ENCODE data around the gene MATN1. TPM values are rescaled to one million over a fixed set of nuclear protein-coding genes. Genes with fewer than 3 reads are reported as not detected.

Gene MATN1
- total RNA-seq, 1 experiment from 2014 or later = 0.12 TPM

- TF ChIP-seq MAX (IDR thresholded peaks at IDR 0.05) = peak; percentile 82
- peak; percentile 50 for TF ChIP-seq FOSL1 (IDR thresholded peaks at IDR 0.05; ENCODE audit: low read depth)
- no peak for TF ChIP-seq EZH2phosphoT487 (IDR thresholded peaks at IDR 0.05; ENCODE audit: borderline replicate concordance)
- H3K9me3 ChIP-seq (ENCODE audit: control insufficient read depth in 1 of 2, insufficient read depth in 1 of 2, low read depth in 1 of 2, low read length in 2 of 2) = no peaks in the 10 kb centered on the region
- intact Hi-C loops (cut with micrococcal nuclease) = loop anchor here (10.0 kb wide), 2 partner anchors 266 to 906 kb away; no protein-coding TSS in a partner anchor
- no peaks in the 10 kb centered on the region for H4K20me1 ChIP-seq (ENCODE audit: insufficient read depth)
- H3K4me3 ChIP-seq (replicated peaks in 1 of 2; ENCODE audit: low read depth in 1 of 2, low read length in 2 of 2) = no peak overlapping the region
- peak overlapping the region; percentile 68 for H2AFZ ChIP-seq (ENCODE audit: low read depth, low read length, poor library complexity, severe bottlenecking)
- no peaks in the 10 kb centered on the region for H3K36me3 ChIP-seq (ENCODE audit: control insufficient read depth in 1 of 2, insufficient read depth in 2 of 2, low read length in 2 of 2)
- H3K4me2 ChIP-seq (ENCODE audit: low read length) = peak overlapping the region; percentile 47
- POLR2A ChIA-PET = interaction anchor here (0.7 kb wide), 1 partner anchor 16 kb away, joined by 3 read pairs; no protein-coding TSS in a partner anchor
- H3K9ac ChIP-seq (ENCODE audit: low read length) = no peak overlapping the region
- no TSS peak for BruUV-seq (replicated peaks)
- peaks cover 3 to 21% of the 10 kb centered on the region in 2 experiments; a peak in 3 of 4 replicates for H3K4me1 ChIP-seq (ENCODE audit: control insufficient read depth in 1 of 2, insufficient read depth in 2 of 2, low read length in 2 of 2)
- RAD21 ChIA-PET (ENCODE audit: low non-redundant PET in 1 of 2, low total read pairs in 2 of 2, uncharacterized antibody in 2 of 2, unreplicated experiment in 2 of 2) = no interaction called here
- CTCF ChIA-PET = interaction anchor here (1.4 kb wide), 1 partner anchor 320 kb away, joined by 8 read pairs; no protein-coding TSS in a partner anchor
- H3K27ac ChIP-seq (ENCODE audit: low read depth, low read length) = no peak overlapping the region
- ATAC-seq (peak; percentile 65), DNase-seq (ENCODE audit: low read depth, low spot score) (no peak)
- H3K79me2 ChIP-seq (ENCODE audit: insufficient read depth, low read length) = no peaks in the 10 kb centered on the region
- H3K27me3 ChIP-seq (ENCODE audit: insufficient read depth, low read length) = no peaks in the 10 kb centered on the region
- no peaks in the 10 kb centered on the region for H3K9me2 ChIP-seq (ENCODE audit: insufficient read depth)
These were observed 22.7 kb downstream of the MATN1 start for GRCh38 chr1:30700528-30701257.

- H3K4me2 ChIP-seq (ENCODE audit: low read length) = no peak overlapping the region
- ChIA-PET CTCF (interaction anchor here (1.4 kb wide), 1 partner anchor 319 kb away, joined by 8 read pairs; no protein-coding TSS in a partner anchor), POLR2A (no interaction called here), RAD21 (ENCODE audit: low non-redundant PET in 1 of 2, low total read pairs in 2 of 2, uncharacterized antibody in 2 of 2, unreplicated experiment in 2 of 2) (interaction anchor here in 1 of 2 experiments (0.6 kb wide), 1 partner anchor 14 kb away, joined by 5 read pairs; no protein-coding TSS in a partner anchor)
- H2AFZ ChIP-seq (ENCODE audit: low read depth, low read length, poor library complexity, severe bottlenecking) = no peak overlapping the region
- H3K9me2 ChIP-seq (ENCODE audit: insufficient read depth) = no peaks in the 10 kb centered on the region
- no peak overlapping the region for H3K9ac ChIP-seq (ENCODE audit: low read length)
- H3K9me3 ChIP-seq (ENCODE audit: control insufficient read depth in 1 of 2, insufficient read depth in 1 of 2, low read depth in 1 of 2, low read length in 2 of 2) = no peaks in the 10 kb centered on the region
- no TSS peak for BruUV-seq (replicated peaks)
- ATAC-seq (no peak), DNase-seq (ENCODE audit: low read depth, low spot score) (no peak)
- H3K4me3 ChIP-seq (replicated peaks in 1 of 2; ENCODE audit: low read depth in 1 of 2, low read length in 2 of 2) = no peak overlapping the region
- H3K79me2 ChIP-seq (ENCODE audit: insufficient read depth, low read length) = no peaks in the 10 kb centered on the region
- no peaks in the 10 kb centered on the region for H3K36me3 ChIP-seq (ENCODE audit: control insufficient read depth in 1 of 2, insufficient read depth in 2 of 2, low read length in 2 of 2)
- TF ChIP-seq SP1 (IDR thresholded peaks at IDR 0.05; ENCODE audit: low read depth) (no peak), SRF (IDR thresholded peaks at IDR 0.05; ENCODE audit: low read depth) (no peak), RAD21 (IDR thresholded peaks at IDR 0.05; ENCODE audit: low read depth) (no peak), FOSL1 (IDR thresholded peaks at IDR 0.05; ENCODE audit: low read depth) (no peak), POLR2AphosphoS5 (IDR thresholded peaks at IDR 0.05; ENCODE audit: low read depth, low read length) (no peak), EZH2 (IDR thresholded peaks at IDR 0.05) (no peak), EZH2phosphoT487 (IDR thresholded peaks at IDR 0.05; ENCODE audit: borderline replicate concordance) (no peak), ZNF274 (IDR thresholded peaks at IDR 0.05; ENCODE audit: low read depth, low read length) (no peak), ELF1 (IDR thresholded peaks at IDR 0.05; ENCODE audit: borderline replicate concordance, low read depth) (no peak), CEBPB (IDR thresholded peaks at IDR 0.05; ENCODE audit: low read depth) (no peak), MAX (IDR thresholded peaks at IDR 0.05) (no peak), CBX3 (IDR thresholded peaks at IDR 0.05; ENCODE audit: low read depth) (no peak), EGR1 (IDR thresholded peaks at IDR 0.05; ENCODE audit: low read depth) (no peak)
- no peaks in the 10 kb centered on the region for H4K20me1 ChIP-seq (ENCODE audit: insufficient read depth)
- no peak overlapping the region for H3K27ac ChIP-seq (ENCODE audit: low read depth, low read length)
- intact Hi-C loops (cut with micrococcal nuclease) = loop anchor here (10.0 kb wide), 2 partner anchors 265 to 905 kb away; no protein-coding TSS in a partner anchor
- no peaks in the 10 kb centered on the region for H3K27me3 ChIP-seq (ENCODE audit: insufficient read depth, low read length)
- peaks cover 3 to 21% of the 10 kb centered on the region in 2 experiments; a peak in 3 of 4 replicates for H3K4me1 ChIP-seq (ENCODE audit: control insufficient read depth in 1 of 2, insufficient read depth in 2 of 2, low read length in 2 of 2)
These were observed 23.6 kb downstream of the MATN1 start for GRCh38 chr1:30699762-30700161.
